Adrenal gland (tissue), 5 donors: ENCODE measurements around the gene CXCL9.
A peak's percentile ranks its signal among the peaks of the same experiment; 100 is the strongest.

Source experiments
- CTCF ChIP-seq, 6 experiments: fragments of 450-650 bp in 4 of 6; fragments of 200-600 bp in 2 of 6; sonication (generic) in 1 of 6; IDR thresholded peaks; 1 replicate in 5 of 6; 2 replicates in 1 of 6; pipeline versions ENCODE4 v1.5.1 to v1.8.0; 2016 to 2021; ENCODE audit warnings: antibody characterized with exemption in 6 of 6, mild to moderate bottlenecking in 2 of 6, moderate library complexity in 1 of 6
- POLR2A ChIP-seq, 2 donors: fragments of 450-650 bp; IDR thresholded peaks; one replicate each; pipeline ENCODE4 v1.6.1; 2017; ENCODE audit warnings: antibody characterized with exemption in 2 of 2, mild to moderate bottlenecking in 2 of 2, moderate library complexity in 1 of 2
- donor health status: DM: no; HTN: no; CAD: no.

- TF ChIP-seq CTCF (IDR thresholded peaks at IDR 0.05) (peak; percentile 51 to 77 (median 64)), POLR2A (IDR thresholded peaks at IDR 0.05) (no peak)
Observed at GRCh38 chr4:75995727-75996126, 11.6 kb downstream of the CXCL9 start.
